H1 (cell line): ENCODE data around the gene BLCAP. TPM values are rescaled to one million over a fixed set of nuclear protein-coding genes. Genes with fewer than 3 reads are reported as not detected.

Experiments used
- CTCF ChIA-PET: fragments of 300-600 bp; sonication (Branson Sonifier 250); formaldehyde crosslinking; loops from one replicate; lab custom pipeline; 2021; ENCODE audit not compliant: partially characterized antibody; lab: Charles Lee
- POLR2A ChIA-PET: fragments of 300-600 bp; sonication (Branson Sonifier 250); formaldehyde crosslinking; loops from one replicate; lab custom pipeline; 2021; ENCODE audit warnings: inconsistent platforms; ENCODE audit not compliant: partially characterized antibody; lab: Charles Lee
- DNase-seq, 2 experiments: peaks; one replicate each; pipeline versions ENCODE4 v3.0.0 to v3.0.0-alpha.2; 2010 to 2022; ENCODE audit warnings: low spot score in 2 of 2, low read depth in 1 of 2, mixed read lengths in 1 of 2
- FAIRE-seq: peaks from 2 replicates; lab custom pipeline; 2011; peaks lifted over from hg19 to GRCh38; lab: Jason Lieb, UNC
- H2AFZ ChIP-seq: 2 replicates; pipeline ENCODE4 v1.8.1; 2012; ENCODE audit warnings: low read length, inconsistent platforms
- H2AK5ac ChIP-seq: 2 replicates; pipeline ENCODE4 v1.6.1; 2013; ENCODE audit warnings: low read depth, low read length
- H2BK120ac ChIP-seq: replicated peaks from 2 replicates; pipeline ENCODE3; 2013; ENCODE audit warnings: low read depth, low read length, inconsistent platforms
- H2BK12ac ChIP-seq: 2 replicates; pipeline ENCODE4 v1.6.1; 2013; ENCODE audit warnings: low read depth, low read length
- H2BK15ac ChIP-seq: 2 replicates; pipeline ENCODE4 v1.6.1; 2013; ENCODE audit warnings: low read length
- H2BK20ac ChIP-seq: 2 replicates; pipeline ENCODE4 v1.6.1; 2013; ENCODE audit warnings: low read length
- H2BK5ac ChIP-seq: 2 replicates; pipeline ENCODE4 v1.6.1; 2013; ENCODE audit warnings: low read depth, low read length
- H3K14ac ChIP-seq: 2 replicates; pipeline ENCODE4 v1.6.1; 2013; ENCODE audit warnings: inconsistent platforms; ENCODE audit not compliant: insufficient read length
- H3K18ac ChIP-seq: 2 replicates; pipeline ENCODE4 v1.6.1; 2013; ENCODE audit warnings: low read length; ENCODE audit errors: extremely low read depth
- H3K23ac ChIP-seq: 2 replicates; pipeline ENCODE4 v1.6.1; 2013; ENCODE audit warnings: inconsistent platforms; ENCODE audit not compliant: insufficient read length
- H3K23me2 ChIP-seq: 2 replicates; pipeline ENCODE4 v1.6.1; 2013; ENCODE audit warnings: low read depth, low read length
- H3K27ac ChIP-seq: 2 replicates; pipeline ENCODE4 v1.6.1; 2011; ENCODE audit warnings: low read depth, low read length, inconsistent platforms
- H3K27me3 ChIP-seq, 4 experiments: replicated peaks in 1 of 4; 1 replicate in 1 of 4; 2 replicates in 3 of 4; pipeline versions ENCODE4 v1.6.1 to v1.8.1; 2011 to 2013; ENCODE audit warnings: low read length in 3 of 4, mild to moderate bottlenecking in 3 of 4, inconsistent platforms in 2 of 4, mixed read lengths in 2 of 4, moderate library complexity in 1 of 4; ENCODE audit not compliant: control insufficient read depth in 3 of 4, insufficient read depth in 3 of 4; ENCODE audit errors: extremely low read depth in 1 of 4
- H3K36me3 ChIP-seq, 4 experiments: 2 replicates each; pipeline versions ENCODE4 v1.6.1 to v1.8.1; 2011 to 2013; ENCODE audit warnings: mild to moderate bottlenecking in 4 of 4, low read length in 3 of 4, moderate library complexity in 2 of 4, control low read depth in 1 of 4, inconsistent platforms in 1 of 4; ENCODE audit not compliant: insufficient read depth in 4 of 4, control insufficient read depth in 2 of 4
- H3K4ac ChIP-seq: replicated peaks from 2 replicates; pipeline ENCODE3; 2013; ENCODE audit warnings: low read length, low read depth, mixed read lengths, inconsistent platforms; ENCODE audit not compliant: insufficient read length
- H3K4me1 ChIP-seq, 4 experiments: replicated peaks in 1 of 4; 1 replicate in 1 of 4; 2 replicates in 3 of 4; pipeline versions ENCODE4 v1.6.1 to v1.8.1; 2011 to 2013; ENCODE audit warnings: low read length in 3 of 4, inconsistent platforms in 2 of 4, mixed read lengths in 1 of 4; ENCODE audit not compliant: insufficient read depth in 4 of 4, control insufficient read depth in 3 of 4
- H3K4me2 ChIP-seq, 2 experiments: 2 replicates each; pipeline versions ENCODE4 v1.6.1 to v1.8.1; 2011 to 2013; ENCODE audit warnings: low read depth in 2 of 2, low read length in 2 of 2, control low read depth in 1 of 2, inconsistent platforms in 1 of 2, mild to moderate bottlenecking in 1 of 2; ENCODE audit not compliant: insufficient read depth in 1 of 2
- H3K4me3 ChIP-seq, 4 experiments: fragments of 200-600, 300-600 bp in 1 of 4; sonication (generic), shearing (Covaris generic), sonication (Bioruptor Twin) in 1 of 4; 2 replicates each; pipeline versions ENCODE4 v1.5.1 to v1.8.1; 2011 to 2016; ENCODE audit warnings: low read length in 4 of 4, low read depth in 3 of 4, control low read depth in 2 of 4, inconsistent platforms in 2 of 4, mild to moderate bottlenecking in 2 of 4, mixed read lengths in 1 of 4, moderate library complexity in 1 of 4; ENCODE audit not compliant: insufficient read depth in 2 of 4; ENCODE audit errors: extremely low read depth in 1 of 4
- H3K56ac ChIP-seq: replicated peaks from 2 replicates; pipeline ENCODE3; 2013; ENCODE audit warnings: low read depth, mild to moderate bottlenecking, mixed read lengths, low read length, inconsistent platforms; ENCODE audit not compliant: insufficient read length
- H3K79me1 ChIP-seq: 2 replicates; pipeline ENCODE4 v1.6.1; 2013; ENCODE audit warnings: low read depth, low read length, control low read depth
- H3K79me2 ChIP-seq, 2 experiments: 2 replicates each; pipeline versions ENCODE4 v1.6.1 to v1.8.1; 2012 to 2013; ENCODE audit warnings: low read length in 2 of 2, mild to moderate bottlenecking in 2 of 2, inconsistent platforms in 1 of 2; ENCODE audit not compliant: insufficient read depth in 2 of 2, control insufficient read depth in 1 of 2
- H3K9ac ChIP-seq, 4 experiments: replicated peaks in 1 of 4; 1 replicate in 1 of 4; 2 replicates in 3 of 4; pipeline versions ENCODE4 v1.6.1 to v1.8.1; 2011 to 2013; ENCODE audit warnings: low read depth in 3 of 4, low read length in 3 of 4, control low read depth in 2 of 4, mild to moderate bottlenecking in 2 of 4, moderate library complexity in 2 of 4, inconsistent platforms in 1 of 4; ENCODE audit errors: extremely low read depth in 1 of 4
- H3K9me3 ChIP-seq, 2 experiments: 2 replicates each; pipeline versions ENCODE4 v1.6.1 to v1.8.1; 2012 to 2013; ENCODE audit warnings: mild to moderate bottlenecking in 2 of 2, moderate library complexity in 2 of 2, control low read depth in 1 of 2, inconsistent platforms in 1 of 2, low read depth in 1 of 2, low read length in 1 of 2, mixed read lengths in 1 of 2; ENCODE audit not compliant: insufficient read depth in 2 of 2
- H4K20me1 ChIP-seq, 2 experiments: replicated peaks in 1 of 2; 2 replicates each; pipeline versions ENCODE3 to v1.8.1; 2011 to 2013; ENCODE audit warnings: inconsistent platforms in 2 of 2, low read length in 2 of 2, mild to moderate bottlenecking in 1 of 2; ENCODE audit not compliant: insufficient read depth in 2 of 2, control insufficient read depth in 1 of 2
- H4K5ac ChIP-seq: 2 replicates; pipeline ENCODE4 v1.6.1; 2013; ENCODE audit warnings: low read length, low read depth, mixed read lengths, inconsistent platforms; ENCODE audit not compliant: insufficient read length
- H4K8ac ChIP-seq: 2 replicates; pipeline ENCODE4 v1.8.0; 2013; ENCODE audit warnings: mild to moderate bottlenecking, moderate library complexity, low read length, inconsistent platforms; ENCODE audit not compliant: insufficient read depth; ENCODE audit errors: extremely low read depth
- H4K91ac ChIP-seq: replicated peaks from 2 replicates; pipeline ENCODE3; 2013; ENCODE audit warnings: low read length, mixed read lengths, inconsistent platforms; ENCODE audit not compliant: insufficient read length
- CHD2 ChIP-seq: IDR thresholded peaks from 2 replicates; pipeline ENCODE4 v1.6.1; 2012; ENCODE audit warnings: low read length, improper control_type of control experiment
- CTBP2 ChIP-seq: IDR thresholded peaks from 2 replicates; pipeline ENCODE4 v1.7.0; 2011; ENCODE audit warnings: borderline replicate concordance, mild to moderate bottlenecking, moderate library complexity, mixed read lengths, low read length; ENCODE audit not compliant: insufficient read depth, insufficient read length
- EP300 ChIP-seq, 2 experiments: IDR thresholded peaks; 1 replicate in 1 of 2; 2 replicates in 1 of 2; pipeline ENCODE4 v1.6.1; 2011 to 2012; ENCODE audit warnings: low read depth in 2 of 2, low read length in 2 of 2, mild to moderate bottlenecking in 2 of 2, borderline replicate concordance in 1 of 2, inconsistent platforms in 1 of 2, moderate library complexity in 1 of 2
- KDM1A ChIP-seq: fragments of 200-600, 300-600 bp; sonication (generic); IDR thresholded peaks from 2 replicates; pipeline ENCODE4 v1.7.1; 2016; ENCODE audit warnings: mild to moderate bottlenecking, low read length, borderline replicate concordance
- KDM4A ChIP-seq: IDR thresholded peaks from one replicate; pipeline ENCODE4 v1.7.1; 2012; ENCODE audit warnings: low read depth, mild to moderate bottlenecking, moderate library complexity, low read length, inconsistent platforms; ENCODE audit not compliant: severe bottlenecking
- KDM5A ChIP-seq: fragments of 200-600 bp; IDR thresholded peaks from 2 replicates; pipeline ENCODE4 v1.7.1; 2012; ENCODE audit warnings: mild to moderate bottlenecking, low read length, inconsistent platforms, mixed read lengths
- MAX ChIP-seq: IDR thresholded peaks from 2 replicates; pipeline ENCODE4 v1.6.1; 2012; ENCODE audit warnings: inconsistent platforms
- NRF1 ChIP-seq: IDR thresholded peaks from 2 replicates; pipeline ENCODE4 v1.6.1; 2011; ENCODE audit warnings: mild to moderate bottlenecking, low read depth, low read length, improper control_type of control experiment
- PHF8 ChIP-seq: fragments of 200-600 bp; sonication (generic); conservative IDR thresholded peaks from 2 replicates; pipeline ENCODE4 v1.7.1; 2012; ENCODE audit warnings: low read depth, mild to moderate bottlenecking, inconsistent platforms, low read length, moderate library complexity
- RBBP5 ChIP-seq: IDR thresholded peaks from 2 replicates; pipeline ENCODE4 v1.7.1; 2012; ENCODE audit warnings: low read depth, mild to moderate bottlenecking, inconsistent platforms, low read length, moderate library complexity, borderline replicate concordance
- TAF1 ChIP-seq: IDR thresholded peaks from 2 replicates; pipeline ENCODE4 v1.6.1; 2011; ENCODE audit warnings: mild to moderate bottlenecking, low read depth, low read length
- WGBS, 2 experiments: shearing (Covaris generic) in 1 of 2; methylation state at CpG; one replicate each; pipeline versions ENCODE4 v1.1.6 to v1.1.7; 2013 to 2015; ENCODE audit warnings: low lambda C conversion rate in 2 of 2, mixed read lengths in 2 of 2, inconsistent platforms in 1 of 2, low coverage in 1 of 2, missing lambda C conversion rate in 1 of 2; ENCODE audit not compliant: insufficient replicate concordance in 2 of 2, insufficient coverage in 1 of 2, insufficient read length in 1 of 2; ENCODE audit errors: extremely low coverage in 1 of 2, missing lambda C conversion rate in 1 of 2; 5-methylcytosine and 5-hydroxymethylcytosine counted together
- polyA plus RNA-seq, 7 experiments: library from polyadenylated mRNA; depleted of rRNA in 3 of 7; stranded (reverse) in 5 of 7; unstranded in 2 of 7; fragments of >200 nt in 5 of 7; fragments of 200-250 nt in 2 of 7; gene quantifications; 1 replicate in 5 of 7; 2 replicates in 1 of 7; 4 replicates in 1 of 7; pipeline versions ENCODE4 v1.2.1 to v1.2.3, GENCODE V29; 2011 to 2013; ENCODE audit warnings: missing spikeins in 2 of 7, mixed read lengths in 2 of 7
- total RNA-seq: library from RNA; stranded (reverse); fragmentation: NEBNext Ultra II Directional; extraction: Animal tissue kit (Norgen Biotek cat#: 25700); gene quantifications from 2 replicates; pipeline ENCODE4 v1.2.1, GENCODE V29; 2021
- TF ChIP-seq, protein P1 (sequence below): IDR thresholded peaks from 2 replicates; pipeline ENCODE4 v1.6.1; 2012; ENCODE audit warnings: inconsistent platforms

Gene BLCAP
- total and polyA plus RNA-seq, 2 of the 8 experiments (the other 6 are each of a cell fraction or from before 2014, with no cell fraction given), result 60.3 to 72.2 TPM

DNA sequence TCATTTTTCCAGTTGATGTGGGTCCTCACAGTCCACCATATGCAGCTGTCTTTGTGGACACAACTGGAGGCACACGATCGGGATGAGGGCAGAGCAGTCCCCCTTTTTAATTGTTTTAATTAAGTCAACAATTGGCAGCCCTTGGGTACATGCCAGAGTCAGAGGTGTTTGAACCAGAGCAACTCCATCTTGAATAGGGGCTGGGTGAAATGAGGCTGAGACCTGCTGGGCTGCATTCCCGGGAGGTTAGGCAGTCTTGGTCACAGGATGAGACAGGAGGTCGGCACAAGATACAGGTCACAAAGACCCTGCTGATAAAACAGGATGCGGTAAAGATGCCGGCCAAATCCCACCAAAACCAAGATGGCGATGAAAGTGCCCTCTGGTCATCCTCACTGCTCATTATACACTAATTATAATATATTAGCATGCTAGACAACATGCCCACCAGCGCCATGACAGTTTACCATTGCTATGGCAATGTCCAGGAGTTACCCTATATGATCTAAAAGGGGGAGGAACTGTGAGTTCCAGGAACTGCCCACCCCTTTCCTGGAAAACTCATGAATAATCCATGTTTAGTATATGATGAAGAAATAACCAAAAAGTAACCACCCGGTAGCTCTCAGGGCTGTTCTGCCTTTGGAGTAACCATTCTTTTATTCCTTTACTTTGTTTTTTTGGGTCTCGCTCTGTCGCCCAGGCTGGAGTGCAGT is 31.8 kb upstream of the BLCAP start:
- no peaks in the 10 kb centered on the region for H3K79me2 ChIP-seq
- no peaks in the 10 kb centered on the region; a peak in 1 of 7 replicates for H3K4me1 ChIP-seq
- H3K4me3 ChIP-seq, result no peak overlapping the region
- WGBS, 2 experiments, result 96% methylated on average over 11 of the region's 11 CpGs; no CpG with 5 or more reads in 1 of the 2 experiments
- H3K4me2 ChIP-seq, result no peak overlapping the region
- H4K5ac ChIP-seq, result no peak overlapping the region
- no peak for DNase-seq
- H3K23ac ChIP-seq, result no peak overlapping the region
- H2BK120ac ChIP-seq, result no peak overlapping the region
- H4K8ac ChIP-seq, result no peak overlapping the region
- H2BK15ac ChIP-seq, result no peak overlapping the region
- FAIRE-seq, result no peak
- no peaks in the 10 kb centered on the region for H3K79me1 ChIP-seq
- ChIA-PET CTCF (no interaction called here), POLR2A (no interaction called here)
- no peak overlapping the region for H3K9ac ChIP-seq
- no peaks in the 10 kb centered on the region for H3K36me3 ChIP-seq
- no peaks in the 10 kb centered on the region for H3K9me3 ChIP-seq
- no peak overlapping the region for H2AFZ ChIP-seq
- no peak overlapping the region for H3K56ac ChIP-seq
- H2BK5ac ChIP-seq, result no peak overlapping the region
- no peak overlapping the region for H2AK5ac ChIP-seq
- no peaks in the 10 kb centered on the region for H4K20me1 ChIP-seq
- no peak overlapping the region for H3K4ac ChIP-seq
- no peak overlapping the region for H2BK20ac ChIP-seq
- peaks cover 0 to 5% (median 2%) of the 10 kb centered on the region in 4 experiments; a peak in 2 of 7 replicates for H3K27me3 ChIP-seq
- H3K18ac ChIP-seq, result no peak overlapping the region
- H4K91ac ChIP-seq, result no peak overlapping the region
- H3K27ac ChIP-seq, result no peak overlapping the region
- H2BK12ac ChIP-seq, result no peak overlapping the region
- H3K23me2 ChIP-seq, result no peaks in the 10 kb centered on the region; the same call in 1 of the 2 replicates
- no peak overlapping the region for H3K14ac ChIP-seq
- TF ChIP-seq TAF1, result no peak
- TF ChIP-seq PHF8, result no peak
- TF ChIP-seq CTBP2, result no peak
- no peak for TF ChIP-seq NRF1
- no peak for TF ChIP-seq CHD2
- no peak for TF ChIP-seq MAX
- TF ChIP-seq KDM4A, result no peak
- no peak for TF ChIP-seq KDM5A
- TF ChIP-seq RBBP5, result no peak
- TF ChIP-seq KDM1A, result no peak
- no peak for TF ChIP-seq EP300 (IDR thresholded peaks at IDR 0.05; ENCODE audit: borderline replicate concordance in 1 of 2, low read depth in 2 of 2, low read length in 2 of 2)
- TF ChIP-seq, protein P1, sequence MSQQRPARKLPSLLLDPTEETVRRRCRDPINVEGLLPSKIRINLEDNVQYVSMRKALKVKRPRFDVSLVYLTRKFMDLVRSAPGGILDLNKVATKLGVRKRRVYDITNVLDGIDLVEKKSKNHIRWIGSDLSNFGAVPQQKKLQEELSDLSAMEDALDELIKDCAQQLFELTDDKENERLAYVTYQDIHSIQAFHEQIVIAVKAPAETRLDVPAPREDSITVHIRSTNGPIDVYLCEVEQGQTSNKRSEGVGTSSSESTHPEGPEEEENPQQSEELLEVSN, result no peak
